KMS-11 (cell line): ENCODE results near the gene DSCAM.

Experiments used
- H2AFZ ChIP-seq: fragments of 200-600 bp; sonication (generic); 2 replicates; pipeline ENCODE4 v1.6.1; 2016; ENCODE audit warnings: antibody characterized with exemption, mixed run types, low read depth
- H3K27ac ChIP-seq: fragments of 200-600 bp; sonication (generic); 2 replicates; pipeline ENCODE4 v1.6.1; 2016; ENCODE audit warnings: mild to moderate bottlenecking, mixed run types
- H3K27me3 ChIP-seq: fragments of 200-600 bp; sonication (generic); 2 replicates; pipeline ENCODE4 v1.6.1; 2017; ENCODE audit warnings: mild to moderate bottlenecking, low read depth, mixed run types, moderate library complexity; ENCODE audit not compliant: insufficient read depth
- H3K36me3 ChIP-seq: fragments of 200-600 bp; sonication (generic); 2 replicates; pipeline ENCODE4 v1.6.1; 2017; ENCODE audit warnings: mild to moderate bottlenecking, mixed run types; ENCODE audit not compliant: insufficient read depth
- H3K4me1 ChIP-seq: fragments of 200-600 bp; sonication (generic); 2 replicates; pipeline ENCODE4 v1.6.1; 2016; ENCODE audit warnings: mild to moderate bottlenecking, low read depth, mixed run types; ENCODE audit not compliant: poor library complexity, severe bottlenecking
- H3K4me2 ChIP-seq: fragments of 200-600 bp; sonication (generic); 2 replicates; pipeline ENCODE4 v1.7.0; 2016; ENCODE audit warnings: mild to moderate bottlenecking, mixed run types
- H3K4me3 ChIP-seq: fragments of 200-600 bp; sonication (generic); IDR thresholded peaks from 2 replicates; pipeline ENCODE4 v1.6.1; 2017; ENCODE audit warnings: low read depth, low read length, mixed read lengths; ENCODE audit not compliant: insufficient read depth
- H3K79me2 ChIP-seq: fragments of 200-600 bp; sonication (generic); 2 replicates; pipeline ENCODE4 v1.6.1; 2016; ENCODE audit warnings: low read depth, mixed run types; ENCODE audit not compliant: insufficient read depth
- H3K9ac ChIP-seq: fragments of 200-600 bp; sonication (generic); 2 replicates; pipeline ENCODE4 v1.6.1; 2016; ENCODE audit warnings: mild to moderate bottlenecking, mixed run types
- H4K20me1 ChIP-seq: fragments of 200-600 bp; sonication (generic); 2 replicates; pipeline ENCODE4 v1.6.1; 2016; ENCODE audit warnings: mild to moderate bottlenecking, mixed run types; ENCODE audit not compliant: insufficient read depth
- CTCF ChIP-seq: fragments of 200-600 bp; sonication (generic); conservative IDR thresholded peaks from 2 replicates; pipeline ENCODE4 v1.6.1; 2017; ENCODE audit warnings: low read depth, mild to moderate bottlenecking, antibody characterized with exemption, low read length, moderate library complexity, mixed read lengths

Gene DSCAM

GRCh38 chr21:40381111-40381510, 465.8 kb downstream of the DSCAM start:
- no peak for TF ChIP-seq CTCF
- Histone ChIP-seq H3K27ac (no peak overlapping the region), H3K27me3 (no peaks in the 10 kb centered on the region), H3K4me3 (no peak overlapping the region), H3K4me1 (no peaks in the 10 kb centered on the region), H3K36me3 (no peaks in the 10 kb centered on the region), H3K9ac (no peak overlapping the region), H2AFZ (no peak overlapping the region), H4K20me1 (no peaks in the 10 kb centered on the region), H3K79me2 (no peaks in the 10 kb centered on the region), H3K4me2 (no peak overlapping the region)

DNA sequence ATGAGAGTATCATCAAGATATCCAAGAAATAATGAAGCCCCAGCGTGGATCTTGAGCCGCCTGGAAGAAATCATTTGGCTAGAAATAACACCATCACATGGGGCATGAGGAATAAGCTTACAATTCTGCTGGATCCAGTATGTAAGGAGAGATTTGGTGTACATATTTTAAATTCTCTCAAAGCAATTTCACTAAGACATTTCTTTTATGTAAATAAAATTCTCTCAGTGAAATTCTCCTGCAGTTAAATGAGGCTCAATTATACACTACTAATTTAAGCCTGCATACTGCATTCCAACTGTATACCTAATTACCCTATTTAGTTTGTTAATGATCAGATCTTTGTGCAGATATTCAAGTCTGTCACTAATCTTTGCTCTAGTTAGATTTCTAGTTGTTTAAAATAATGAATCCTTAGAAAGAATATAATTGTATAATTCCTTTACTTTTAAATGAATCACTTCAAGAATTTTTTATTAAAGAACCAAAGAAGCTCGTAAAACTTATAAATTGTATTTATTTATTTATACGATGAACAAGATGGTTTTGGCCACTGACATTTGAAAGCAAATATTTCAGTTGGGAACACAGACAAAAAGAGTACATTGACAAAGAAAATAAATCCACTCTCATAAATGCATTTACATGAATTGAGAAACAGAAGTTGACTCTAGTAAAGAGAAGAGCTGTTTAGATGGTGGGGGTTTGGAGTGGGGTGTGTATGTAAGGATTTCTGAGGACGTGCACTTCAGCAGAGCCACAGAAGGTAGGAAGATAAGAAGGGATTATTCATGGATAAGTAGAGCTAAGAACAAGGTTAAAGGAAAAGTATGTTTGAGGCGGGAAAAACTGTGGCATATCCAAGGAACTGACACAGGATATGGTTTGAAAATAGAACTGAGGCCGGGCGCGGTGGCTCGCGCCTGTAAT, 466.8 kb downstream of the DSCAM start:
- Histone ChIP-seq H3K4me2 (no peak overlapping the region), H3K36me3 (no peaks in the 10 kb centered on the region), H3K27me3 (no peaks in the 10 kb centered on the region), H3K79me2 (no peaks in the 10 kb centered on the region), H4K20me1 (no peaks in the 10 kb centered on the region), H3K4me1 (no peaks in the 10 kb centered on the region), H2AFZ (no peak overlapping the region), H3K27ac (no peak overlapping the region), H3K9ac (no peak overlapping the region), H3K4me3 (no peak overlapping the region)
- no peak for TF ChIP-seq CTCF

DNA sequence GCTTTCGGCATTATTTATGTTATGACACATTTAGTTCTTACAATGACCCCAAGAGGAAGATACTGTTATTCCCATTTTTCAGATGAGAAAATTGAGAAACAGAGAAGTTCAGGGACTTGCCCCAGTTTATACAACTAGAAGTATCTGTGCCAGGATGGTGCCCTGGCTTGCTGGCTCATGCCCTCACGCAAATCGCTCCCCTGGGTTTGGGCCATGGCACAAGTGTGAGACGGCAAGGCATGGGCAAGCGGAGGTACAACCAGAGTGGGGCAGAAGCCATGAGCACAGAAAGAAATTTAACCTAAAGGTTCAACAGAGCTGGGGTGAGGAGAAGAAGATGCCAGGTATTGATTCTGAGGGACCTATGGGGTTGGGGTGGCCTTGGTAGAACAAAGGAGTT, 469.8 kb downstream of the DSCAM start:
- no peak for TF ChIP-seq CTCF
- no peak overlapping the region for H2AFZ ChIP-seq

GRCh38 chr21:40373761-40374160, 473.2 kb downstream of the DSCAM start:
- Histone ChIP-seq H3K79me2 (no peaks in the 10 kb centered on the region), H3K4me3 (no peak overlapping the region)

More for the DNA sequence above, 469.8 kb downstream of the DSCAM start:
- no peak overlapping the region for H3K4me2 ChIP-seq
- H3K36me3 ChIP-seq = no peaks in the 10 kb centered on the region
- H3K9ac ChIP-seq = no peak overlapping the region
- no peaks in the 10 kb centered on the region for H3K27me3 ChIP-seq
- no peak overlapping the region for H3K27ac ChIP-seq
- no peaks in the 10 kb centered on the region for H3K79me2 ChIP-seq
- no peaks in the 10 kb centered on the region for H4K20me1 ChIP-seq
- no peaks in the 10 kb centered on the region for H3K4me1 ChIP-seq
- H3K4me3 ChIP-seq = no peak overlapping the region

More at GRCh38 chr21:40373761-40374160, 473.2 kb downstream of the DSCAM start:
- Histone ChIP-seq H3K4me2 (no peak overlapping the region), H3K9ac (no peak overlapping the region), H3K27ac (no peak overlapping the region), H2AFZ (no peak overlapping the region), H3K27me3 (no peaks in the 10 kb centered on the region), H4K20me1 (no peaks in the 10 kb centered on the region), H3K4me1 (no peaks in the 10 kb centered on the region), H3K36me3 (no peaks in the 10 kb centered on the region)
- TF ChIP-seq CTCF = no peak
